H1 (cell line): ENCODE results near the gene BRSK2. TPM values are rescaled to one million over a fixed set of nuclear protein-coding genes. Genes with fewer than 3 reads are reported as not detected.

Experiments used
- CTCF ChIA-PET: fragments of 300-600 bp; sonication (Branson Sonifier 250); formaldehyde crosslinking; loops from one replicate; lab custom pipeline; 2021; ENCODE audit not compliant: partially characterized antibody; lab: Charles Lee
- POLR2A ChIA-PET: fragments of 300-600 bp; sonication (Branson Sonifier 250); formaldehyde crosslinking; loops from one replicate; lab custom pipeline; 2021; ENCODE audit warnings: inconsistent platforms; ENCODE audit not compliant: partially characterized antibody; lab: Charles Lee
- DNase-seq, 2 experiments: peaks; one replicate each; pipeline versions ENCODE4 v3.0.0 to v3.0.0-alpha.2; 2010 to 2022; ENCODE audit warnings: low spot score in 2 of 2, low read depth in 1 of 2, mixed read lengths in 1 of 2
- FAIRE-seq: peaks from 2 replicates; lab custom pipeline; 2011; peaks lifted over from hg19 to GRCh38; lab: Jason Lieb, UNC
- H2AFZ ChIP-seq: 2 replicates; pipeline ENCODE4 v1.8.1; 2012; ENCODE audit warnings: low read length, inconsistent platforms
- H2AK5ac ChIP-seq: 2 replicates; pipeline ENCODE4 v1.6.1; 2013; ENCODE audit warnings: low read depth, low read length
- H2BK120ac ChIP-seq: replicated peaks from 2 replicates; pipeline ENCODE3; 2013; ENCODE audit warnings: low read depth, low read length, inconsistent platforms
- H2BK12ac ChIP-seq: 2 replicates; pipeline ENCODE4 v1.6.1; 2013; ENCODE audit warnings: low read depth, low read length
- H2BK15ac ChIP-seq: 2 replicates; pipeline ENCODE4 v1.6.1; 2013; ENCODE audit warnings: low read length
- H2BK20ac ChIP-seq: 2 replicates; pipeline ENCODE4 v1.6.1; 2013; ENCODE audit warnings: low read length
- H2BK5ac ChIP-seq: 2 replicates; pipeline ENCODE4 v1.6.1; 2013; ENCODE audit warnings: low read depth, low read length
- H3K14ac ChIP-seq: 2 replicates; pipeline ENCODE4 v1.6.1; 2013; ENCODE audit warnings: inconsistent platforms; ENCODE audit not compliant: insufficient read length
- H3K18ac ChIP-seq: 2 replicates; pipeline ENCODE4 v1.6.1; 2013; ENCODE audit warnings: low read length; ENCODE audit errors: extremely low read depth
- H3K23ac ChIP-seq: 2 replicates; pipeline ENCODE4 v1.6.1; 2013; ENCODE audit warnings: inconsistent platforms; ENCODE audit not compliant: insufficient read length
- H3K23me2 ChIP-seq: 2 replicates; pipeline ENCODE4 v1.6.1; 2013; ENCODE audit warnings: low read depth, low read length
- H3K27ac ChIP-seq: 2 replicates; pipeline ENCODE4 v1.6.1; 2011; ENCODE audit warnings: low read depth, low read length, inconsistent platforms
- H3K27me3 ChIP-seq, 4 experiments: replicated peaks in 1 of 4; 1 replicate in 1 of 4; 2 replicates in 3 of 4; pipeline versions ENCODE4 v1.6.1 to v1.8.1; 2011 to 2013; ENCODE audit warnings: low read length in 3 of 4, mild to moderate bottlenecking in 3 of 4, inconsistent platforms in 2 of 4, mixed read lengths in 2 of 4, moderate library complexity in 1 of 4; ENCODE audit not compliant: control insufficient read depth in 3 of 4, insufficient read depth in 3 of 4; ENCODE audit errors: extremely low read depth in 1 of 4
- H3K36me3 ChIP-seq, 4 experiments: 2 replicates each; pipeline versions ENCODE4 v1.6.1 to v1.8.1; 2011 to 2013; ENCODE audit warnings: mild to moderate bottlenecking in 4 of 4, low read length in 3 of 4, moderate library complexity in 2 of 4, control low read depth in 1 of 4, inconsistent platforms in 1 of 4; ENCODE audit not compliant: insufficient read depth in 4 of 4, control insufficient read depth in 2 of 4
- H3K4ac ChIP-seq: replicated peaks from 2 replicates; pipeline ENCODE3; 2013; ENCODE audit warnings: low read length, low read depth, mixed read lengths, inconsistent platforms; ENCODE audit not compliant: insufficient read length
- H3K4me1 ChIP-seq, 4 experiments: replicated peaks in 1 of 4; 1 replicate in 1 of 4; 2 replicates in 3 of 4; pipeline versions ENCODE4 v1.6.1 to v1.8.1; 2011 to 2013; ENCODE audit warnings: low read length in 3 of 4, inconsistent platforms in 2 of 4, mixed read lengths in 1 of 4; ENCODE audit not compliant: insufficient read depth in 4 of 4, control insufficient read depth in 3 of 4
- H3K4me2 ChIP-seq, 2 experiments: 2 replicates each; pipeline versions ENCODE4 v1.6.1 to v1.8.1; 2011 to 2013; ENCODE audit warnings: low read depth in 2 of 2, low read length in 2 of 2, control low read depth in 1 of 2, inconsistent platforms in 1 of 2, mild to moderate bottlenecking in 1 of 2; ENCODE audit not compliant: insufficient read depth in 1 of 2
- H3K4me3 ChIP-seq, 4 experiments: fragments of 200-600, 300-600 bp in 1 of 4; sonication (generic), shearing (Covaris generic), sonication (Bioruptor Twin) in 1 of 4; 2 replicates each; pipeline versions ENCODE4 v1.5.1 to v1.8.1; 2011 to 2016; ENCODE audit warnings: low read length in 4 of 4, low read depth in 3 of 4, control low read depth in 2 of 4, inconsistent platforms in 2 of 4, mild to moderate bottlenecking in 2 of 4, mixed read lengths in 1 of 4, moderate library complexity in 1 of 4; ENCODE audit not compliant: insufficient read depth in 2 of 4; ENCODE audit errors: extremely low read depth in 1 of 4
- H3K56ac ChIP-seq: replicated peaks from 2 replicates; pipeline ENCODE3; 2013; ENCODE audit warnings: low read depth, mild to moderate bottlenecking, mixed read lengths, low read length, inconsistent platforms; ENCODE audit not compliant: insufficient read length
- H3K79me1 ChIP-seq: 2 replicates; pipeline ENCODE4 v1.6.1; 2013; ENCODE audit warnings: low read depth, low read length, control low read depth
- H3K79me2 ChIP-seq, 2 experiments: 2 replicates each; pipeline versions ENCODE4 v1.6.1 to v1.8.1; 2012 to 2013; ENCODE audit warnings: low read length in 2 of 2, mild to moderate bottlenecking in 2 of 2, inconsistent platforms in 1 of 2; ENCODE audit not compliant: insufficient read depth in 2 of 2, control insufficient read depth in 1 of 2
- H3K9ac ChIP-seq, 4 experiments: replicated peaks in 1 of 4; 1 replicate in 1 of 4; 2 replicates in 3 of 4; pipeline versions ENCODE4 v1.6.1 to v1.8.1; 2011 to 2013; ENCODE audit warnings: low read depth in 3 of 4, low read length in 3 of 4, control low read depth in 2 of 4, mild to moderate bottlenecking in 2 of 4, moderate library complexity in 2 of 4, inconsistent platforms in 1 of 4; ENCODE audit errors: extremely low read depth in 1 of 4
- H3K9me3 ChIP-seq, 2 experiments: 2 replicates each; pipeline versions ENCODE4 v1.6.1 to v1.8.1; 2012 to 2013; ENCODE audit warnings: mild to moderate bottlenecking in 2 of 2, moderate library complexity in 2 of 2, control low read depth in 1 of 2, inconsistent platforms in 1 of 2, low read depth in 1 of 2, low read length in 1 of 2, mixed read lengths in 1 of 2; ENCODE audit not compliant: insufficient read depth in 2 of 2
- H4K20me1 ChIP-seq, 2 experiments: replicated peaks in 1 of 2; 2 replicates each; pipeline versions ENCODE3 to v1.8.1; 2011 to 2013; ENCODE audit warnings: inconsistent platforms in 2 of 2, low read length in 2 of 2, mild to moderate bottlenecking in 1 of 2; ENCODE audit not compliant: insufficient read depth in 2 of 2, control insufficient read depth in 1 of 2
- H4K5ac ChIP-seq: 2 replicates; pipeline ENCODE4 v1.6.1; 2013; ENCODE audit warnings: low read length, low read depth, mixed read lengths, inconsistent platforms; ENCODE audit not compliant: insufficient read length
- H4K8ac ChIP-seq: 2 replicates; pipeline ENCODE4 v1.8.0; 2013; ENCODE audit warnings: mild to moderate bottlenecking, moderate library complexity, low read length, inconsistent platforms; ENCODE audit not compliant: insufficient read depth; ENCODE audit errors: extremely low read depth
- H4K91ac ChIP-seq: replicated peaks from 2 replicates; pipeline ENCODE3; 2013; ENCODE audit warnings: low read length, mixed read lengths, inconsistent platforms; ENCODE audit not compliant: insufficient read length
- BACH1 ChIP-seq: IDR thresholded peaks from 2 replicates; pipeline ENCODE4 v1.6.1; 2012; ENCODE audit warnings: low read length, improper control_type of control experiment
- WGBS, 2 experiments: shearing (Covaris generic) in 1 of 2; methylation state at CpG; one replicate each; pipeline versions ENCODE4 v1.1.6 to v1.1.7; 2013 to 2015; ENCODE audit warnings: low lambda C conversion rate in 2 of 2, mixed read lengths in 2 of 2, inconsistent platforms in 1 of 2, low coverage in 1 of 2, missing lambda C conversion rate in 1 of 2; ENCODE audit not compliant: insufficient replicate concordance in 2 of 2, insufficient coverage in 1 of 2, insufficient read length in 1 of 2; ENCODE audit errors: extremely low coverage in 1 of 2, missing lambda C conversion rate in 1 of 2; 5-methylcytosine and 5-hydroxymethylcytosine counted together
- polyA plus RNA-seq, 7 experiments: library from polyadenylated mRNA; depleted of rRNA in 3 of 7; stranded (reverse) in 5 of 7; unstranded in 2 of 7; fragments of >200 nt in 5 of 7; fragments of 200-250 nt in 2 of 7; gene quantifications; 1 replicate in 5 of 7; 2 replicates in 1 of 7; 4 replicates in 1 of 7; pipeline versions ENCODE4 v1.2.1 to v1.2.3, GENCODE V29; 2011 to 2013; ENCODE audit warnings: missing spikeins in 2 of 7, mixed read lengths in 2 of 7
- total RNA-seq: library from RNA; stranded (reverse); fragmentation: NEBNext Ultra II Directional; extraction: Animal tissue kit (Norgen Biotek cat#: 25700); gene quantifications from 2 replicates; pipeline ENCODE4 v1.2.1, GENCODE V29; 2021

Gene BRSK2
- total and polyA plus RNA-seq, 2 of the 8 experiments (the other 6 are each of a cell fraction or from before 2014, with no cell fraction given) = 17.3 to 27.1 TPM

DNA sequence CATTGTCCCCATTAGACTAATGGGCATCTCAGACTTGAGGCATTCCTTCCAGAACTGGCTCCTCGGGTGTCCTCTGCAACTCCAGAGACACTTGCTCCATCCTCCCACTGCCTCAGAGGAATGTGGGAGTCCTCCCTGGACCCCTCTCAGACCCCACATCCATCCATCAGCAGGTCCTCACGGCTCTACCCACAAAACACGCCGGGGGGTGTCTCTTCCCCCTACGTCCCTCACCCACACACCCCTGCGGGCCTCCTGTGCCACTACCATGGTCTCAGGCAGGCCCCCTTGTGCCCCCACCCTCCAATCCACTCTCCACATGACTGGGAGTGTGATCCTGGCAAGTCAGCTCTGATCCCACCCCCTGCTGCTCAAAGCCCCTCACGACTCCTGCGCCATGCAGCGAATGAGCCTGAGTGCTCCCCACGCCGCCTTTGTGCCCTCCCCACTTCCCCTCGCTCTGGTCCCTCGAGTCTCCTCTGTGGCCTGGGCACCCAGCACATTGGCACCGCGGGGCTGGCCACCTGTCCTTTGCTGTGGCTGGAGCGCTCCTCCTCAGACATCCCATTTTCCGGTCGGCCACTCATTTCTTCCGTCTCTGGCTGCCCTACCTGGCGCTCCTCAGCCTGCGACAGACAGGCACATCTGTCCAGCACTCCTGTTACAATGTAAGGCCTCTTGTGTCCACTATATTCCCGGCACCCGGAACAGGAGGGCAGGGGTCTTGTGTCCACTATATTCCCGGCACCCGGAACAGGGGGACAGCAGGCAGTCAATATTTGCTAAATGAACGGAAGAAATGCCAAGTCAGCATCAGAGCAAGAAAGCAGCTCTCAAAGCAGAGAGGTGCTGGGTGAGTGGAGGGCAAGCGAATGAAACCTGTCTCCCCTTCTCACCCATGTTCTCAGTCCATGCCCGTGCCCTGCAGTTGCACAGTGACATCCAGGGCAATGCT lies 111.0 kb downstream of the BRSK2 start:
- H2BK120ac ChIP-seq = no peak overlapping the region
- H4K8ac ChIP-seq = peak overlapping the region; percentile 37; the same call in 1 of the 2 replicates
- no peaks in the 10 kb centered on the region for H3K23me2 ChIP-seq
- CTCF ChIA-PET = interaction anchor here (1.0 to 1.1 kb wide), 2 partner anchors 10 to 14 kb away, joined by 3 read pairs; no protein-coding TSS in a partner anchor
- H3K4me2 ChIP-seq = no peak overlapping the region
- H2BK12ac ChIP-seq = no peak overlapping the region
- H2AFZ ChIP-seq = no peak overlapping the region
- WGBS, 2 experiments = 92% methylated on average over 27 of the region's 28 CpGs; no CpG with 5 or more reads in 1 of the 2 experiments
- H3K36me3 ChIP-seq = no peaks in the 10 kb centered on the region
- H3K9ac ChIP-seq = no peak overlapping the region
- H3K27me3 ChIP-seq = no peaks in the 10 kb centered on the region
- H2BK15ac ChIP-seq = no peak overlapping the region
- DNase-seq (no peak), FAIRE-seq (no peak)
- H3K27ac ChIP-seq = no peak overlapping the region
- no peak overlapping the region for H3K4me3 ChIP-seq
- no peak overlapping the region for H3K14ac ChIP-seq
- H4K20me1 ChIP-seq = peaks cover 5 to 12% of the 10 kb centered on the region in 2 experiments
- no peak overlapping the region for H3K23ac ChIP-seq
- H3K56ac ChIP-seq = no peak overlapping the region
- no peak overlapping the region for H4K5ac ChIP-seq
- H2AK5ac ChIP-seq = no peak overlapping the region
- peaks cover 19% of the 10 kb centered on the region for H3K79me1 ChIP-seq
- H2BK5ac ChIP-seq = no peak overlapping the region
- no peak overlapping the region for H3K18ac ChIP-seq
- POLR2A ChIA-PET = no interaction called here
- peaks cover 0 to 26% of the 10 kb centered on the region in 2 experiments; a peak in 2 of 4 replicates for H3K79me2 ChIP-seq
- H4K91ac ChIP-seq = no peak overlapping the region
- TF ChIP-seq BACH1 = no peak
- no peak overlapping the region for H2BK20ac ChIP-seq
- H3K4me1 ChIP-seq = peaks cover 1 to 6% (median 4%) of the 10 kb centered on the region in 4 experiments; a peak in 5 of 7 replicates
- H3K9me3 ChIP-seq = peaks cover 0 to 8% of the 10 kb centered on the region in 2 experiments; a peak in 1 of 4 replicates
- H3K4ac ChIP-seq = no peak overlapping the region
